Psoas muscle (tissue), 8 donors: ENCODE data around the gene PIGN. TPM values are rescaled to one million over a fixed set of nuclear protein-coding genes. Genes with fewer than 3 reads are reported as not detected.

ENCODE experiments used
- ATAC-seq, 4 donors: fragments of 200-7000 bp; cut with Tn5 transposase; one replicate each; pipeline ENCODE4 v1.9.1; 2020; ENCODE audit warnings: moderate library complexity in 3 of 4, mild to moderate bottlenecking in 2 of 4
- DNase-seq, 2 donors: peaks; one replicate each; pipeline ENCODE4 v3.0.0-alpha.2; 2020
- H3K27ac ChIP-seq: fragments of 200-600 bp; one replicate; pipeline ENCODE4 v1.8.0; 2022
- H3K27me3 ChIP-seq, 3 donors: fragments of 200-600 bp in 1 of 3; one replicate each; pipeline versions ENCODE4 v1.6.1 to v1.8.0; 2013 to 2022; ENCODE audit warnings: low read length in 2 of 3, mild to moderate bottlenecking in 2 of 3, moderate library complexity in 1 of 3; ENCODE audit not compliant: insufficient read depth in 3 of 3
- H3K36me3 ChIP-seq, 2 donors: fragments of 200-600 bp in 1 of 2; one replicate each; pipeline versions ENCODE4 v1.6.1 to v1.8.0; 2013 to 2022; ENCODE audit warnings: low read depth in 1 of 2, mild to moderate bottlenecking in 1 of 2, moderate library complexity in 1 of 2; ENCODE audit not compliant: insufficient read depth in 1 of 2
- H3K4me1 ChIP-seq: fragments of 200-600 bp; one replicate; pipeline ENCODE4 v1.8.0; 2022
- H3K4me3 ChIP-seq: fragments of 200-600 bp; one replicate; pipeline ENCODE4 v1.8.0; 2022; ENCODE audit warnings: mild to moderate bottlenecking
- H3K9me3 ChIP-seq: fragments of 200-600 bp; one replicate; pipeline ENCODE4 v1.8.0; 2022
- WGBS, 3 donors: extraction: QIAGEN DNeasy Blood & Tissue Kit; methylation state at CpG; one replicate each; pipeline versions ENCODE4 v1.1.6 to v1.1.7; 2013; 5-methylcytosine and 5-hydroxymethylcytosine counted together
- intact Hi-C, 2 donors: fragments of 100-400 bp; cut with DNase I; formaldehyde crosslinking; loops; one replicate each; pipeline versions ENCODE4 v1.11.0 to v1.14.2; 2022
- polyA plus RNA-seq, 3 donors: library from polyadenylated mRNA; stranded (reverse); fragments of 200-250 nt; gene quantifications; one replicate each; pipeline ENCODE4 v1.2.3, GENCODE V29; 2013
- total RNA-seq, 4 donors: library from RNA; stranded (reverse); fragmentation: NEBNext Ultra II Directional in 2 of 4; extraction: Animal tissue kit (Norgen Biotek cat#: 25700) in 2 of 4; gene quantifications; one replicate each; pipeline versions ENCODE4 v1.2.1 to v1.2.4, GENCODE V29; 2021 to 2023
- TF ChIP-seq, protein P1 (sequence below): fragments of 200-600 bp; IDR thresholded peaks from one replicate; pipeline ENCODE4 v1.8.0; 2022; ENCODE audit warnings: antibody characterized with exemption
- donor health status: healthy with polysubstance abuse.
- donor health status: DM: no; HTN: no; CAD: no; lungs with moderate emphysema.
- donor health status: Bipolar disorder and iron deficiency.
- donor health status: healthy.
- donor health status: DM: yes; HTN: yes; CAD: no.
- donor health status: DM: no; HTN: no; CAD: no.
- donor health status: DM: no; HTN: no; CAD: no.
- donor health status: DM: yes; HTN: yes; CAD: no.

The PIGN gene
- total and polyA plus RNA-seq, 7 donors, result 3.2 to 18.0 (median 9.5) TPM

DNA sequence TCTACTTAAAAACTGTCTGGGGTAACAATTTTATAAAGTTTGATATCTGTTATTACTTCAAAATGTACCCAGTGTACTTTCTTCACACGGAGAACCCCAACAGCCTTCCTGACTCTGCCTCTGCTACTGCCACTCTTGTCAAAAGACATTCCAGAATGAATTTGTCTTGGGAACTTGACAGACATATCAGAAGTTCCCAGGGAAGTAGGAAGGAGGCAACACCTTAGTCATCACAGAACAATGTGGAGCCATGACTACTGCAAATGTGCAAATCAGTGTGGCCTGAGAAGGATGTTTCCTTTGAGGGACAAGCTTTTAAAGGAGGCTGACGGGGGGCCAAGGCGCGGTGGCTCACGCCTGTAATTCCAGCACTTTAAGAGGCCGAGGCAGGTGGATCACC is 160.3 kb downstream of the PIGN start:
- no peak for DNase-seq
- Histone ChIP-seq H3K4me3 (no peak overlapping the region), H3K36me3 (no peaks in the 10 kb centered on the region), H3K4me1 (no peaks in the 10 kb centered on the region), H3K27ac (no peak overlapping the region), H3K9me3 (no peaks in the 10 kb centered on the region), H3K27me3 (peaks cover 0 to 2% (median 0%) of the 10 kb centered on the region in 3 donors)
- TF ChIP-seq, protein P1, sequence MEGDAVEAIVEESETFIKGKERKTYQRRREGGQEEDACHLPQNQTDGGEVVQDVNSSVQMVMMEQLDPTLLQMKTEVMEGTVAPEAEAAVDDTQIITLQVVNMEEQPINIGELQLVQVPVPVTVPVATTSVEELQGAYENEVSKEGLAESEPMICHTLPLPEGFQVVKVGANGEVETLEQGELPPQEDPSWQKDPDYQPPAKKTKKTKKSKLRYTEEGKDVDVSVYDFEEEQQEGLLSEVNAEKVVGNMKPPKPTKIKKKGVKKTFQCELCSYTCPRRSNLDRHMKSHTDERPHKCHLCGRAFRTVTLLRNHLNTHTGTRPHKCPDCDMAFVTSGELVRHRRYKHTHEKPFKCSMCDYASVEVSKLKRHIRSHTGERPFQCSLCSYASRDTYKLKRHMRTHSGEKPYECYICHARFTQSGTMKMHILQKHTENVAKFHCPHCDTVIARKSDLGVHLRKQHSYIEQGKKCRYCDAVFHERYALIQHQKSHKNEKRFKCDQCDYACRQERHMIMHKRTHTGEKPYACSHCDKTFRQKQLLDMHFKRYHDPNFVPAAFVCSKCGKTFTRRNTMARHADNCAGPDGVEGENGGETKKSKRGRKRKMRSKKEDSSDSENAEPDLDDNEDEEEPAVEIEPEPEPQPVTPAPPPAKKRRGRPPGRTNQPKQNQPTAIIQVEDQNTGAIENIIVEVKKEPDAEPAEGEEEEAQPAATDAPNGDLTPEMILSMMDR, result no peak
- no peak for ATAC-seq
- 94 to 97% (median 96%) methylated on average over 6 of the region's 6 CpGs for WGBS, 3 donors
- intact Hi-C loops, result no loop called here

DNA sequence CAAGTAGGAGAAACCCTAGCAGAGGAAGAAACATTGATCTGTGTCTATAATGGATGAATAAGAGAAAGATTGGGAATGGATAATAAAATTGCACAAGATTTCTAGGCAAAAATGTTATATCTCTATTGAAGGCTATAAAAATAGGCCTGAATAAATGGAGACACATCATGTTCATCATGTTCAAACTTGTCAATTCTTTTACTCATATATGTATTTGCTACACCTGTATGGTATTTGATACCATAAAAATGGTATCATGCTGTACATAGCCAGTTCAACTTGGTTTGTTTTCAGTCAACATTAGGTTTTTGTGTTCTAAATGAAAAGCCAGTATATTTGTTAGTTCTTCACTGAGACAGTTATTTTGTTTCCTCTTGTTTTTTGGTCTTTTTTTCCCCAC is 161.9 kb downstream of the PIGN start:
- H3K27me3 ChIP-seq, result peaks cover 0 to 2% (median 0%) of the 10 kb centered on the region in 3 donors
- H3K4me1 ChIP-seq, result no peaks in the 10 kb centered on the region
- H3K9me3 ChIP-seq, result no peaks in the 10 kb centered on the region
- no peak for ATAC-seq
- intact Hi-C loops, result no loop called here
- no peak overlapping the region for H3K4me3 ChIP-seq
- H3K36me3 ChIP-seq, result no peaks in the 10 kb centered on the region
- no peak for DNase-seq
- H3K27ac ChIP-seq, result no peak overlapping the region
- TF ChIP-seq, protein P1, result no peak

DNA sequence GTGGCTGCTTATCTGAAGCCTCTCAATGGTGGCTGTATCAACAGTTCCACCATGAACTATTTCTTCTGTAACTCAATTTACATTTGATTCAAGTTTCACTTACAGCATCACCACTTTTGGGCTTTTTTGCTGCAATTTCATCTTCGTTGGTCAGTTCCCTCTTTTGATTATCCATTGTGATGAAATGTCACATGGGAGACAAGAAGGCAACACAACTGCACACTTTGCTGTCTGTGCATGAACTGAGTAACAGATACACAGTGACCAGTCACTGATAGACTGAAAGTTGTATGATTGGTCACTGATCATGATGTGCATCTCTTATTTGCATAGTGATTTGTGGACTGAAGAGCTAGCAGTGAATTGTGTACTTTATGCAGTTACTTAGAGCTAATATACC is 163.3 kb downstream of the PIGN start:
- no peak for DNase-seq
- intact Hi-C loops, result no loop called here
- H3K4me3 ChIP-seq, result no peak overlapping the region
- WGBS, 3 donors, result 68 to 77% (median 76%) methylated on average over 1 of the region's 1 CpG
- H3K36me3 ChIP-seq, result no peaks in the 10 kb centered on the region
- no peaks in the 10 kb centered on the region for H3K9me3 ChIP-seq
- no peaks in the 10 kb centered on the region for H3K4me1 ChIP-seq
- H3K27me3 ChIP-seq, result peaks cover 0 to 2% (median 0%) of the 10 kb centered on the region in 3 donors
- H3K27ac ChIP-seq, result no peak overlapping the region
- TF ChIP-seq, protein P1, result no peak
- no peak for ATAC-seq

DNA sequence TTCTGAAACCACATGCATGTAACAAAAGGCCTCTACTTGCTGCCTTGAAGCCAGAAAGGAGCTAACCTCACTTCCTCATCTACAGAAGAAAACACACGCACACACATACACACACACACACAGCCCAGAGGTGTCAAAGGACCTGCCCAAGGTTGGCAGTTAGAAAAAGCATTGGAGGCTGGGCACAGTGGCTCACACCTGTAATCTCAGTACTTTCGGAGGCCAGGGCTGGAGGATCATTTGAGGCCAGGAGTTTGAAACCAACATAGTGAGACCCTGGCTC is 168.2 kb downstream of the PIGN start:
- DNase-seq (no peak), ATAC-seq (no peak)
- Histone ChIP-seq H3K36me3 (no peaks in the 10 kb centered on the region), H3K4me3 (no peak overlapping the region), H3K9me3 (no peaks in the 10 kb centered on the region), H3K4me1 (no peaks in the 10 kb centered on the region), H3K27ac (no peak overlapping the region), H3K27me3 (no peaks in the 10 kb centered on the region)
- intact Hi-C loops, result no loop called here
- TF ChIP-seq, protein P1, result no peak
- WGBS, 3 donors, result 72 to 100% (median 96%) methylated on average over 2 of the region's 2 CpGs

DNA sequence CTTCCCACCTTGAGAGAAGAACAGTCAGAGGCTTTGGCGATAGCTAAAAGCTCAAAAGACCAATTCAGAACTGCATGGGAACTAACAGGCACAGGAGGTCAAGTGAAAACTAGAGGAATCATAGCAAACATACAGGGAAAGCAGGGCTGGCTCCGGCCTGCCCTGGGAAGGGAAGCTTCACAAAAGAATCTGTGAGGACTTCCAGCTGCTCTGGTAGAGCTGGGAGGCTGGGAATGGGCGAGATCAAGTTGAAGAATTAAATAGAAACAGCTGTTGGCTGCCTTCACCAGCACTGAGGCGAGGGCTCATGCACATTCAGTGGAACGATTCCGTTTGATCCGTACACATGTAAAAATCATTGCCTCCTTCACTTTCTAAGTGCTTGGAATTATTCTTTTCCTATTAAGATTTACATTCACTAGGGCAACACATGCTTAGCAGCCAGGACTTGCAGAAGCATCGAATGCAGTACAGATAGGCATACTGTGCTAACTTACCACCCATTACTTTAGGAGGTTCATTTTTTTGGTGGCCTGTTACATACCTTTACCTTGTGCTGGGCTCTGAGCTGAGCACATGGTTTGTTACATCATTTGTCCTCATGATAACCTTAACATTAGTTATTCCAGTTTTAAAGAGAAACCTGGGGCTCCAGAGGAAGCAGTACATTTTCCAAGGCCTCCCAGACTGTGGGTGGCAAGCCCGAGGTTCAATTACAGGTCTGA is 168.7 kb downstream of the PIGN start:
- no peaks in the 10 kb centered on the region for H3K36me3 ChIP-seq
- intact Hi-C loops, result no loop called here
- H3K27ac ChIP-seq, result no peak overlapping the region
- WGBS, 3 donors, result 20 to 29% (median 26%) methylated on average over 9 of the region's 9 CpGs
- TF ChIP-seq, protein P1, result no peak
- H3K4me3 ChIP-seq, result no peak overlapping the region
- ATAC-seq (no peak), DNase-seq (peak; percentile 33 to 43)
- no peaks in the 10 kb centered on the region for H3K27me3 ChIP-seq
- H3K9me3 ChIP-seq, result no peaks in the 10 kb centered on the region
- no peaks in the 10 kb centered on the region for H3K4me1 ChIP-seq
